HepG2 (cell line): ENCODE measurements around the gene JMJD6. TPM values are rescaled to one million over a fixed set of nuclear protein-coding genes. Genes with fewer than 3 reads are reported as not detected.
A peak's percentile ranks its signal among the peaks of the same experiment; 100 is the strongest.

Experiments used
- ARID4A ChIP-seq: sonication (generic); formaldehyde crosslinking; IDR thresholded peaks from 2 replicates; pipeline ENCODE4 v1.5.0; 2020; ENCODE audit warnings: mild to moderate bottlenecking, missing genetic modification reagents, borderline replicate concordance
- ATF1 ChIP-seq: IDR thresholded peaks from 2 replicates; pipeline ENCODE4 v1.6.1; 2016; ENCODE audit warnings: mild to moderate bottlenecking, control low read depth
- HDAC6 ChIP-seq: fragments of 200-600 bp; sonication (generic); IDR thresholded peaks from 2 replicates; pipeline ENCODE4 v1.7.0; 2017; ENCODE audit warnings: mild to moderate bottlenecking, antibody characterized with exemption, low read length, low read depth
- HOXA3 ChIP-seq: sonication (generic); formaldehyde crosslinking; IDR thresholded peaks from 2 replicates; pipeline ENCODE4 v1.5.0; 2020; ENCODE audit warnings: missing genetic modification reagents
- POLR2G ChIP-seq: fragments of 200-400 bp; formaldehyde crosslinking; IDR thresholded peaks from 2 replicates; pipeline ENCODE4 v1.6.1; 2018; ENCODE audit warnings: mild to moderate bottlenecking, low read depth, low read length, moderate library complexity
- RNF2 ChIP-seq: fragments of 450-650 bp; conservative IDR thresholded peaks from 2 replicates; pipeline ENCODE4 v1.6.1; 2016; ENCODE audit warnings: low read depth
- TCF12 ChIP-seq, 2 experiments: fragments of 450-650 bp in 1 of 2; sonication (generic) in 1 of 2; formaldehyde crosslinking in 1 of 2; IDR thresholded peaks; 2 replicates each; pipeline versions ENCODE4 v1.6.1 to v1.8.0; 2017 to 2022; ENCODE audit warnings: antibody characterized with exemption in 1 of 2, mild to moderate bottlenecking in 1 of 2, missing genetic modification reagents in 1 of 2, moderate library complexity in 1 of 2
- ZBTB14 ChIP-seq: sonication (generic); formaldehyde crosslinking; IDR thresholded peaks from 2 replicates; pipeline ENCODE4 v1.4.0; 2020; ENCODE audit warnings: missing genetic modification reagents
- ZNF230 ChIP-seq: sonication (generic); formaldehyde crosslinking; IDR thresholded peaks from 2 replicates; pipeline ENCODE4 v1.4.0; 2020; ENCODE audit warnings: mild to moderate bottlenecking, missing genetic modification reagents
- ZNF577 ChIP-seq: sonication (generic); formaldehyde crosslinking; IDR thresholded peaks from 2 replicates; pipeline ENCODE4 v1.4.0; 2020; ENCODE audit warnings: mild to moderate bottlenecking, low read depth, missing genetic modification reagents, borderline replicate concordance
- ZNF652 ChIP-seq: IDR thresholded peaks from 2 replicates; pipeline ENCODE4 v1.6.1; 2016; ENCODE audit warnings: low read depth, borderline replicate concordance
- ZNF674 ChIP-seq: sonication (generic); formaldehyde crosslinking; IDR thresholded peaks from 2 replicates; pipeline ENCODE4 v1.5.0; 2020; ENCODE audit warnings: low read depth, mild to moderate bottlenecking, missing genetic modification reagents
- ZNF773 ChIP-seq: sonication (generic); formaldehyde crosslinking; IDR thresholded peaks from 2 replicates; pipeline ENCODE4 v1.4.0; 2020; ENCODE audit warnings: missing genetic modification reagents, borderline replicate concordance
- polyA plus RNA-seq, 8 experiments: library from polyadenylated mRNA; depleted of rRNA in 3 of 8; stranded (reverse) in 7 of 8; unstranded in 1 of 8; fragments of >200 nt; fragmentation: Illumina TruSeq in 4 of 8; extraction: Trizol in 4 of 8; gene quantifications; 2 replicates each; pipeline versions ENCODE4 v1.2.1 to v1.2.3, GENCODE V29; 2011 to 2016; ENCODE audit warnings: low read depth in 4 of 8, missing spikeins in 1 of 8, mixed read lengths in 1 of 8; ENCODE audit not compliant: insufficient read depth in 1 of 8
- total RNA-seq, 5 experiments: library from RNA; depleted of rRNA; stranded (reverse); fragments of >200 nt; fragmentation: Illumina TruSeq; extraction: Trizol; gene quantifications; 2 replicates each; pipeline ENCODE4 v1.2.3, GENCODE V29; 2016; ENCODE audit warnings: low read depth in 1 of 5
- TF ChIP-seq, protein P1 (sequence below): sonication (generic); formaldehyde crosslinking; IDR thresholded peaks from 2 replicates; pipeline ENCODE4 v1.4.0; 2020; ENCODE audit warnings: missing genetic modification reagents
- TF ChIP-seq, protein P2 (sequence below): sonication (generic); formaldehyde crosslinking; IDR thresholded peaks from 2 replicates; pipeline ENCODE4 v1.9.0; 2021; ENCODE audit warnings: missing genetic modification reagents, mild to moderate bottlenecking, borderline replicate concordance

Gene JMJD6
- total and polyA plus RNA-seq, 2 of the 13 experiments (the other 11 are each of a cell fraction or from before 2014, with no cell fraction given) = 33.6 to 41.0 TPM

DNA sequence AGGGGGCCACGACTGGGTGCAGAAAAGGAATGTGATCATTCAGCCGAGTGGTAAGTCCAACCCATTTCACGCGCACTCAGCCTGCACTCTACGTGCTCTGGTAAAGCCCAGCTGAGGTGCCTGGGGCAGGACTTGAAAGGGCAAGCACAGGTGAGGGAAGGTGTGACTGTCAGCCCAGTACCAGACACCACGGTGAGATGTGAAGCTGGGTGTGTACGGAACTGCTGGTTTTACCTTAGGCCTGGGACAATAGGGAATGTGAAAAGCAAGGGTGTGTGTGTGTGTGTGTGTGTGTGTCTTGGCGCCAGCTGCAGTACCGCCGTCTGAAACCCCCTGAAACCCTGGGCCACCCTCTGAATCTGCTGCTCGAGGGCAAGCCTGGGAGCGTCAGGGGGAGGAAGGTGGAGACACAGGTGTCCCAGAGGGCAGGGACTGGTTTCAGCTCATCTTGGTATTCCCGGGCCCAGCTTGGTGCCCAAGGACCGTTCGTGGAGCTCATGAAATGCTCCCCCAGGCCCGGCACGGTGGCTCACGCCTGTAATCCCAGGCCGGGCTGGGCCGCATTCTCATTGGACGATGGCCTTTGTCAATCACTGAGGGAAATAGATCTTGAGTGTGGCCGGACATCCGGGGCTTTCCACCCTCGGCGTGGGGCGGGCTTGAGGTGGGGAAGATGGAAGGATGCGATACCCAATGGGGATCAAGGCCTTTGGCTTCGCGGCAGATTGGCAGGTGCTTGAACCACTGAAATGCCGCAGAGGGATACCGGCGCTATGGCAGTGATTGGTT is 55.1 kb downstream of the JMJD6 start (continued):
- TF ChIP-seq, protein P1, sequence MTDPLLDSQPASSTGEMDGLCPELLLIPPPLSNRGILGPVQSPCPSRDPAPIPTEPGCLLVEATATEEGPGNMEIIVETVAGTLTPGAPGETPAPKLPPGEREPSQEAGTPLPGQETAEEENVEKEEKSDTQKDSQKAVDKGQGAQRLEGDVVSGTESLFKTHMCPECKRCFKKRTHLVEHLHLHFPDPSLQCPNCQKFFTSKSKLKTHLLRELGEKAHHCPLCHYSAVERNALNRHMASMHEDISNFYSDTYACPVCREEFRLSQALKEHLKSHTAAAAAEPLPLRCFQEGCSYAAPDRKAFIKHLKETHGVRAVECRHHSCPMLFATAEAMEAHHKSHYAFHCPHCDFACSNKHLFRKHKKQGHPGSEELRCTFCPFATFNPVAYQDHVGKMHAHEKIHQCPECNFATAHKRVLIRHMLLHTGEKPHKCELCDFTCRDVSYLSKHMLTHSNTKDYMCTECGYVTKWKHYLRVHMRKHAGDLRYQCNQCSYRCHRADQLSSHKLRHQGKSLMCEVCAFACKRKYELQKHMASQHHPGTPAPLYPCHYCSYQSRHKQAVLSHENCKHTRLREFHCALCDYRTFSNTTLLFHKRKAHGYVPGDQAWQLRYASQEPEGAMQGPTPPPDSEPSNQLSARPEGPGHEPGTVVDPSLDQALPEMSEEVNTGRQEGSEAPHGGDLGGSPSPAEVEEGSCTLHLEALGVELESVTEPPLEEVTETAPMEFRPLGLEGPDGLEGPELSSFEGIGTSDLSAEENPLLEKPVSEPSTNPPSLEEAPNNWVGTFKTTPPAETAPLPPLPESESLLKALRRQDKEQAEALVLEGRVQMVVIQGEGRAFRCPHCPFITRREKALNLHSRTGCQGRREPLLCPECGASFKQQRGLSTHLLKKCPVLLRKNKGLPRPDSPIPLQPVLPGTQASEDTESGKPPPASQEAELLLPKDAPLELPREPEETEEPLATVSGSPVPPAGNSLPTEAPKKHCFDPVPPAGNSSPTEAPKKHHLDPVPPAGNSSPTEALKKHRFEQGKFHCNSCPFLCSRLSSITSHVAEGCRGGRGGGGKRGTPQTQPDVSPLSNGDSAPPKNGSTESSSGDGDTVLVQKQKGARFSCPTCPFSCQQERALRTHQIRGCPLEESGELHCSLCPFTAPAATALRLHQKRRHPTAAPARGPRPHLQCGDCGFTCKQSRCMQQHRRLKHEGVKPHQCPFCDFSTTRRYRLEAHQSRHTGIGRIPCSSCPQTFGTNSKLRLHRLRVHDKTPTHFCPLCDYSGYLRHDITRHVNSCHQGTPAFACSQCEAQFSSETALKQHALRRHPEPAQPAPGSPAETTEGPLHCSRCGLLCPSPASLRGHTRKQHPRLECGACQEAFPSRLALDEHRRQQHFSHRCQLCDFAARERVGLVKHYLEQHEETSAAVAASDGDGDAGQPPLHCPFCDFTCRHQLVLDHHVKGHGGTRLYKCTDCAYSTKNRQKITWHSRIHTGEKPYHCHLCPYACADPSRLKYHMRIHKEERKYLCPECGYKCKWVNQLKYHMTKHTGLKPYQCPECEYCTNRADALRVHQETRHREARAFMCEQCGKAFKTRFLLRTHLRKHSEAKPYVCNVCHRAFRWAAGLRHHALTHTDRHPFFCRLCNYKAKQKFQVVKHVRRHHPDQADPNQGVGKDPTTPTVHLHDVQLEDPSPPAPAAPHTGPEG (CRISPR knock-in tag) = peak; percentile 74; the same call in 1 of the 2 replicates
- no peak for TF ChIP-seq ZNF577
- TF ChIP-seq ATF1 (CRISPR knock-in tag) = peak; percentile 82
- TF ChIP-seq ZNF652 (CRISPR knock-in tag) = no peak
- TF ChIP-seq, protein P2, sequence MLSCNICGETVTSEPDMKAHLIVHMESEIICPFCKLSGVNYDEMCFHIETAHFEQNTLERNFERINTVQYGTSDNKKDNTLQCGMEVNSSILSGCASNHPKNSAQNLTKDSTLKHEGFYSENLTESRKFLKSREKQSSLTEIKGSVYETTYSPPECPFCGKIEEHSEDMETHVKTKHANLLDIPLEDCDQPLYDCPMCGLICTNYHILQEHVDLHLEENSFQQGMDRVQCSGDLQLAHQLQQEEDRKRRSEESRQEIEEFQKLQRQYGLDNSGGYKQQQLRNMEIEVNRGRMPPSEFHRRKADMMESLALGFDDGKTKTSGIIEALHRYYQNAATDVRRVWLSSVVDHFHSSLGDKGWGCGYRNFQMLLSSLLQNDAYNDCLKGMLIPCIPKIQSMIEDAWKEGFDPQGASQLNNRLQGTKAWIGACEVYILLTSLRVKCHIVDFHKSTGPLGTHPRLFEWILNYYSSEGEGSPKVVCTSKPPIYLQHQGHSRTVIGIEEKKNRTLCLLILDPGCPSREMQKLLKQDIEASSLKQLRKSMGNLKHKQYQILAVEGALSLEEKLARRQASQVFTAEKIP = no peak
- no peak for TF ChIP-seq ZNF773
- TF ChIP-seq RNF2 = peak; percentile 52; the same call in 1 of the 2 replicates
- TF ChIP-seq ZNF674 = no peak
- no peak for TF ChIP-seq ZBTB14
- TF ChIP-seq TCF12 (IDR thresholded peaks at IDR 0.05) = no peak
- 0 out of 2 replicates have a peak, but pooled peaks have one; percentile 36 for TF ChIP-seq TCF12 (CRISPR knock-in tag; IDR thresholded peaks at IDR 0.05)
- TF ChIP-seq ZNF230 (CRISPR knock-in tag) = no peak
- TF ChIP-seq HOXA3 = peak; percentile 65
- TF ChIP-seq HDAC6 = no peak
- TF ChIP-seq POLR2G = peak; percentile 91
- TF ChIP-seq ARID4A = peak; percentile 83
